ENCODE measurements around the gene SLC6A4.
A peak's percentile ranks its signal among the peaks of the same experiment; 100 is the strongest.
"Not testable (repeated sequence)": the region's sequence is repeated elsewhere in the genome, so short reads cannot be mapped to it uniquely, and the experiment has no call there.

The SLC6A4 gene

GRCh38 chr17:30219315-30219714 lies 16.2 kb downstream of the SLC6A4 start:
- DNase-seq (ENCODE audit: low spot score) = no peak

- no peak for DNase-seq (ENCODE audit: low spot score)
Measured at GRCh38 chr17:30218799-30219198, 16.7 kb downstream of the SLC6A4 start.

DNA sequence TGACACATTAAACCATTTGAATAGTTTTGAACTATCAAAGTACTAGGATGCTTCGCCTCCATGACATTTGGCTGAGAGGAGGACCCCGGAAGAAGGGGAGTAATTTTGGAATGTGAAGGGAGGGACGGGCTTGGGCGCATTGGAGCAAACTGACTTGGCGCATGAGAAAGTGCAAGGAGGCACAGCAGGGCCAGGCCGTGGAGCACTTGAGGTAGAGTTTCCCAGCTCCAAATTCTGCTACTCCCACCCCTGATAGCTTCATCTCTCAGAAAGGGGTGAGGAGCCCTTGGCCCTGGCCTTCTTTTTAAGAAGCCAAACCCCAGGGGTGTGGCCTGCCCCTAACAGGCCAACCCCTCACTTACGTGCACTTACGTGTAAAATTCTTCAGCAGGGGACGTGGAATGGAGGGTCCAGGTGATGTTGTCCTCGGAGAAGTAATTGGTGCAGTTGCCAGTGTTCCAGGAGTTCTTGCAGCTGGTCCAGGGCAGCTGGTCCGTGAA lies 17.7 kb downstream of the SLC6A4 start:
- no peak for DNase-seq (ENCODE audit: low spot score)

- no peak for DNase-seq (ENCODE audit: low spot score)
Measured at GRCh38 chr17:30217054-30217453, 18.4 kb downstream of the SLC6A4 start.

DNA sequence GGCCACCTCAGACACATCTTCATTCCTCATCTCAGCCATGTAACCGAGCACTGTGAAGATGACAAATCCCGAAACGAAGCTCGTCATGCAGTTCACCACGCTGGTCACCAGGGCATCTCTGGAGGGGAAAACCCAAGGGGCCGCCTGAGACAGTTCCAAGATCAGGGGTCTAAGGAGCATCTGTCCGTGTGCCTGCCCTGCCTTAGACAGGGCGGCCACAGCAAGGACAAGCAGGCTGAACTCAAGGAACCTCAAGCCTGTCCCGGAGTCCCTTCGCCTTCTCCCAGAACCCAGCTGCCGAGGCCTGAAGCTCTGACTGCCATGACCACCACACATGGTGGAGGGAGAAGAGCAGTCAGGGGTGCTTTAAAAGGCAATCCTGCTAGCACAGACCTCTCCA lies 22.7 kb downstream of the SLC6A4 start:
- DNase-seq (ENCODE audit: low spot score) = no peak

DNA sequence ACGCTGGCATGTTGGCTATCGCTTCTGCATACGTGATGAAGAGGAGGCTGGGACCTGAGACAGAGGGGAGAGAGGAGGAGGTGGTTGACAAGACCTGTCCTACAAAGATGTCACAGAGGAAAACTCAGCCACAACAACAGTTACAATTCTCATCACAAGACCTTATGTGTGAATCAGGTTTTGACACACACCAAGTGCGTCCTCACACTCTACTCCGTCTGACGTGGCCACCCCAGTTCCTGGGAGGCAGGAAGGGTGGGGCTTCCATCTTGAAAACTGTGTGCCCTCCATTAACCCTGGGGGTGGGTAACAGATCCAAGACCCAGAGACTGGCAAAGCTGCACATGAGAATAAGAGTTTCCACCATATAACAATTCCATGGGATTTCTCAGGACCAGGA lies 24.1 kb downstream of the SLC6A4 start:
- no peak for DNase-seq (ENCODE audit: low spot score)

- no peak for DNase-seq (ENCODE audit: low spot score)
Measured at GRCh38 chr17:30210901-30211300, 24.6 kb downstream of the SLC6A4 start.

DNA sequence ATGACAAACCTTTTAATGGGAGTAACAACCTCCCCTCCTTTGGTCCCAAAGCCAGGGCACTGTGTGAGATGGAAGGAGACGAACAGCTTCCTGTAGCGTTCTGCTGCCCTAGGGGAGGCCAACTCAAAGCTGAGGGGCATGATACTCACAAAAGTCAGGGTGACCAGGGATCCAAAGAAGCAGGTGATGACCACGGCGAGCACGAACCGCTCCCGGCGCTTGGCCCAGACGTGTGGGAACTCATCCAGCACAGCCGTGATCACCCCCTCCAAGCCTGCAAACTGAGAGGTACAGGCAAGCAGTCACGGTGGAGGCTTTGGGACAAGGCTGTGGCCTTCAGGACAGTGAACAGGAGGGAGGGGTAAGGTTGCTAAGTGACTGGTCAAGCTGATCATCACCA lies 25.1 kb downstream of the SLC6A4 start:
- no peak for DNase-seq (ENCODE audit: low spot score)

GRCh38 chr17:30209930-30210329 lies 25.6 kb downstream of the SLC6A4 start:
- no peak for DNase-seq (ENCODE audit: low spot score)

- no peak for DNase-seq (ENCODE audit: low spot score)
Measured at GRCh38 chr17:30208214-30208613, 27.3 kb downstream of the SLC6A4 start.

DNA sequence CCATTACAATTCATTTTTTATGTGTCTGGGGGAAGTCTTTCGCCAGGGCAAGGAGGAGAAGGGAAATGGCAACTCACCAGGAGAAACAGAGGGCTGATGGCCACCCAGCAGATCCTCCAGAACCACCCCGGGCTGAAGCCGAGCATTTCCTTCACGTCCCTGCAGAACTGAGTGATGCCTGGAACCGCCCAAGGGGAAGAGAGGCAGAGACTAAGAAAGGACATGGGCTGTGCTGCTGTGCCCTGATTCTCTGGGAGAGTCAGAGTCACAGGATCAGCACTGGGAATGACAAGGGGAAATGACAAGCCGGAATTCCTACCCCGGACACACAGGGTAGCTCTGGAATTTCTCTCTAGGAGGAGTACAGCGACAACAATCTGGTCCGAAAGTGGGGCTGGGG lies 27.8 kb downstream of the SLC6A4 start:
- DNase-seq (ENCODE audit: low spot score) = no peak

DNA sequence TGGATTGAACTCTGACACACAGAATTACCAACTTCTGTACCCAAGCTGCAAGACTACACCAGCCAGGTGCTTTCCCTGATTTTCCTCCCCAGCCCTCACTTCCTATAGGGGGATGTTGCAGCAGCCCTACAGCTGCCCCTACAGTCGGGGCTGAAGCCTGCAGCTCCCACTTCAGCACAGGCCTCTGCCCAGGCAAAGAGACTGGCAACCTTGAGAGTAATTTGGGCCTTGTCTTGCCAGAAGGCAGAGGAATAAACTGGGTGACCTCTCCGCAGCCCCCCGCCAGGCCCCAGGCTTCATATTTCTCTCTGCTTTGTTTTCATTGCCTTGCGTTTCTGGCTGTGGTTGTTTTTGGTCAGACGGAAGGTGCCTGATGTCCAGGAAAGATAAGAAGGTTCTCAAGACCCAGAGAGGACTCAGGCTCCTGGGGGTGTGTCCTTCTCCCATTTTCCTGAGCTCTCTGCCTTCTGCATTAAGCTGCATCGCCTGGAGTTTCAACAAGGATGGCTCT lies 32.0 kb downstream of the SLC6A4 start:
- no peak for DNase-seq (ENCODE audit: low spot score)

DNA sequence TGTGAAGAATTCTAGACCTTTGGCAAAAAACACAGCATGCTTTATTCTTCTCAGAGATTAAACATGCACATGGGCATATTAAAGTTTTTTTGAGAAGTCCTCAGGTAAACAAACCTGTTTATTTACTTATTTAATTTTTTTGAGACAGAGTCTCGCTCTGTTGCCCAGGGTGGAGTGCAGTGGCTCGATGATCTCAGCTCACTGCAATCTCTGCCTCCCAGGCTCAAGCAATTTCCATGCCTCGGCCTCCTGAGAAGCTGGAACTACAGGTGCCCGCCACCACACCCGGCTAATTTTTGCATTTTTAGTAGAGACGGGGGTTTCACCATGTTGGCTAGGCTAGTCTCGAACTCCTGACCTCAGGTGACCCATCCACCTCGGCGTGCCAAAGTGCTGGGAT lies 34.8 kb downstream of the SLC6A4 start:
- not testable (repeated sequence) for DNase-seq (ENCODE audit: low spot score)

GRCh38 chr17:30200106-30200505 lies 35.4 kb downstream of the SLC6A4 start:
- DNase-seq (ENCODE audit: low spot score) = peak; percentile 54

GRCh38 chr17:30199600-30199999 lies 35.9 kb downstream of the SLC6A4 start:
- no peak for DNase-seq (ENCODE audit: low spot score)

DNA sequence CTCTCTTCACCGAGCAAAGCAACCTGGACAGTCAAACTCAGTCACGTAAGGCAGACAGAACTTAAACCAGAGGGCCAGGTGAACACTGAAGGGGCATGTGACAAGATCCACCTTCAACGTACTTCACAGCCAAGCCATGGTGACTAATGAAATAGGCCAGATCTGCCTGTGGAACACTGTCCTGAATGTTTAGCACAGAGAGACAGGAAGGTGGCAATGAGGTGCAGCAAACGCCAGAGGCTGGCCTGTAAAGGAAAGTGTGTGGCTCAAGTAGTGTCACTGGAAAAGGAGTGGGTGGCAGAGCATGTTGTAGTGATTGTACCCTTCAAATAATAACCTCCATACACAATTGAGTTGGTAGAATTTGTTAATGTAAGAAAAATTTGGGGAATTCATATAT lies 38.1 kb downstream of the SLC6A4 start:
- DNase-seq (ENCODE audit: low spot score) = no peak

GRCh38 chr17:30196504-30196903 lies 39.0 kb downstream of the SLC6A4 start:
- no peak for DNase-seq (ENCODE audit: low spot score)

GRCh38 chr17:30191072-30191471 lies 44.4 kb downstream of the SLC6A4 start:
- no peak for DNase-seq (ENCODE audit: low spot score)

- DNase-seq (ENCODE audit: low spot score) = no peak
Measured at GRCh38 chr17:30188211-30188939, 47.1 kb downstream of the SLC6A4 start.

DNA sequence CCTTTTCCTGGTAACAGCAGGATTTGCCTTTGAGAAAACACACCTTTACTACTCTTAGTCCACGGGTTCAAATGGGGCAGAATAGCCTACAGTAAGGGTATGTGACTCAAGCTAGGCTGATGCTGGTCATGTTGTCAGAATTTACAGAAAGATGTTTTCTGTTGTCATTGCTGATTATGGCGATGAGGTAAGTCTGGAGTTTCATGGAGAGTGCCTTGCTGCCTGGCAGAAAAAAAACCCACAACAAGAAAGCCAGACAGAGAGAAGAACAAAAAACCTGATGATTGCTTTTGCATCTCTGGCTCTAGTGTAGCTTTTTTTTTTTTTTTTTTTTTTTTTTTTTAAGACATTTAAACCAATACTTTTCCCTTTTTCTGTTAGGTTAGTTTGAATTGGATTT lies 47.9 kb downstream of the SLC6A4 start:
- no peak for DNase-seq (ENCODE audit: low spot score)

GRCh38 chr17:30186761-30187160 lies 48.7 kb downstream of the SLC6A4 start:
- DNase-seq (ENCODE audit: low spot score) = no peak

DNA sequence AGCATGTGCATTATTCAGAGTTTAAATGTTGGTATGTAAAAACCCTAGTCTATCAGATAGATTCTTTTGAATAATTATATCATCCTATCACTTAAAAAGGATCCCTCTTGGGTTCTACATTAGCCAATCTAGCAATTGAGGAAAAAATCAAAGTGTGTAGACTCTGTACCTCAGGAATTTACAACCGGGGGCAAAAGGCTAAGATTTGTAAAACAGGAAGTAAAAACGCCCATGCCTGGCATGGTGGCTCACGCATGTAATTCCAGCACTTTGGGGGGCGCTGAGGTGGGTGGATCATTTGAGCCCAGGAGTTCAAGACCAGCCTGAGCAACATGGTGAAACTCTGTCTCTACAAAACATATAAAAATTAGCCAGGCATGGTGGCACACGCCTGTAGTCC lies 58.6 kb downstream of the SLC6A4 start:
- no peak for DNase-seq (ENCODE audit: low spot score)

GRCh38 chr17:30174556-30174955 lies 60.9 kb downstream of the SLC6A4 start:
- no peak for DNase-seq (ENCODE audit: low spot score)

DNA sequence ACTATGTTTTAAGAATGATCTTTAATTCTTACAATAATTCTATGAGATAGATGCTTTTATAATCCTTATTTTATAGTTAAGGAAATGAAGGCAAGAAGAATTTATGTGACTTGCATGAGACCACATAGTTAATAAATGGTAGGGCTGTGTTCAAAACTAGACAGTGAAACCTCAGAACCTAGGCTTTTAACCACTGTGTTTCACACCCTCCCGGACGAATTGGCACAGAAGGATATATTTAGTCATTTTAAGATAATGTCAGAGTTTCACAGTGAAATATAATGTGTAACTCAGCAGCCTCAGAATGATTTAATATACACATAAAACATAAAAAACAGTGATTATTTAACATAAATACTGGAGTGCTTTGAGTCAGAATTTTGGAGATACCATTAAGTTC lies 61.8 kb downstream of the SLC6A4 start:
- DNase-seq (ENCODE audit: low spot score) = no peak

All from hematopoietic multipotent progenitor cell treated with erythropoietin and hydrocortisone succinate and interleukin-3 and kit ligand, for 15 days (in vitro differentiated cells).